Peyer's patch (tissue), 4 donors: ENCODE data around the gene MEGF10. TPM values are rescaled to one million over a fixed set of nuclear protein-coding genes. Genes with fewer than 3 reads are reported as not detected.
A peak's percentile ranks its signal among the peaks of the same experiment; 100 is the strongest.

Source experiments
- DNase-seq, 3 donors: peaks; one replicate each; pipeline ENCODE4 v3.0.0-alpha.2; 2017 to 2019
- H3K27ac ChIP-seq, 4 donors: fragments of 200-600 bp; sonication (generic); one replicate each; pipeline ENCODE4 v1.5.1; 2016 to 2019
- H3K27me3 ChIP-seq, 2 donors: fragments of 200-600 bp; sonication (generic); one replicate each; pipeline ENCODE4 v1.5.1; 2019
- H3K36me3 ChIP-seq, 3 donors: fragments of 200-600 bp; sonication (generic); one replicate each; pipeline ENCODE4 v1.5.1; 2016 to 2019
- H3K4me1 ChIP-seq, 4 donors: fragments of 200-600 bp; sonication (generic); one replicate each; pipeline ENCODE4 v1.5.1; 2016 to 2019
- H3K4me3 ChIP-seq, 4 donors: fragments of 200-600 bp; sonication (generic); 1 replicate in 3 of 4; 2 replicates in 1 of 4; pipeline ENCODE4 v1.5.1; 2016 to 2019; ENCODE audit warnings: mild to moderate bottlenecking in 1 of 4
- H3K9me3 ChIP-seq, 4 donors: fragments of 200-600 bp; sonication (generic); one replicate each; pipeline ENCODE4 v1.5.1; 2016 to 2019; ENCODE audit warnings: mild to moderate bottlenecking in 1 of 4
- POLR2A ChIP-seq, 2 donors: fragments of 450-650 bp; IDR thresholded peaks; one replicate each; pipeline ENCODE4 v1.5.1; 2017; ENCODE audit warnings: antibody characterized with exemption in 2 of 2, mild to moderate bottlenecking in 2 of 2, moderate library complexity in 2 of 2
- total RNA-seq, 4 donors: library from RNA; depleted of rRNA; stranded (reverse); fragments of >200 nt; gene quantifications; one replicate each; pipeline ENCODE4 v1.1.0, GENCODE V29; 2016
- TF ChIP-seq, protein P1 (sequence below), 6 experiments: fragments of 450-650 bp in 4 of 6; fragments of 200-600 bp in 2 of 6; sonication (generic) in 1 of 6; IDR thresholded peaks; one replicate each; pipeline ENCODE4 v1.5.1; 2017 to 2019; ENCODE audit warnings: antibody characterized with exemption in 6 of 6, mild to moderate bottlenecking in 3 of 6, moderate library complexity in 1 of 6

The MEGF10 gene
- total RNA-seq, 4 donors from 2014 or later = 0.13 to 2.5 (median 0.19) TPM; not detected in 1

DNA sequence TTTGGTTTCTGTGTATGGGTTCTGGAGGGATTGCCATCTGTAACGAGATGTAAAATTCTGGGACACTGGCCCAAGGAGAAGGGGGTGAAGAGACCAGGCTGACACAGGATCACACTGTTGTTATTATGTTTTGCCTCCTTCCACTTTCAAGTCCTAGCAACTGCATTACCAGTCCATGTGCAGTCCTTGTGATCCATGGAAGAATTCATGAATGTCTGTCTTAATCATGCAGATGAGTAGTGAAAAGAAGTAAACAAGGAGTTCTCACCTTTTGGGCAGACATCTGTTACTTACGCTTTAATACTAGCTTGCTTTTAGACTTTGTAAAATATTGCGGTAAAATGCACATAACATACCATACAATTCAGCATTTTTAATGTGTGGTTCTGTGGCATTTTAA is 18.3 kb downstream of the MEGF10 start:
- H3K36me3 ChIP-seq = no peaks in the 10 kb centered on the region
- H3K9me3 ChIP-seq = no peaks in the 10 kb centered on the region
- TF ChIP-seq POLR2A (IDR thresholded peaks at IDR 0.05) = no peak
- TF ChIP-seq, protein P1, sequence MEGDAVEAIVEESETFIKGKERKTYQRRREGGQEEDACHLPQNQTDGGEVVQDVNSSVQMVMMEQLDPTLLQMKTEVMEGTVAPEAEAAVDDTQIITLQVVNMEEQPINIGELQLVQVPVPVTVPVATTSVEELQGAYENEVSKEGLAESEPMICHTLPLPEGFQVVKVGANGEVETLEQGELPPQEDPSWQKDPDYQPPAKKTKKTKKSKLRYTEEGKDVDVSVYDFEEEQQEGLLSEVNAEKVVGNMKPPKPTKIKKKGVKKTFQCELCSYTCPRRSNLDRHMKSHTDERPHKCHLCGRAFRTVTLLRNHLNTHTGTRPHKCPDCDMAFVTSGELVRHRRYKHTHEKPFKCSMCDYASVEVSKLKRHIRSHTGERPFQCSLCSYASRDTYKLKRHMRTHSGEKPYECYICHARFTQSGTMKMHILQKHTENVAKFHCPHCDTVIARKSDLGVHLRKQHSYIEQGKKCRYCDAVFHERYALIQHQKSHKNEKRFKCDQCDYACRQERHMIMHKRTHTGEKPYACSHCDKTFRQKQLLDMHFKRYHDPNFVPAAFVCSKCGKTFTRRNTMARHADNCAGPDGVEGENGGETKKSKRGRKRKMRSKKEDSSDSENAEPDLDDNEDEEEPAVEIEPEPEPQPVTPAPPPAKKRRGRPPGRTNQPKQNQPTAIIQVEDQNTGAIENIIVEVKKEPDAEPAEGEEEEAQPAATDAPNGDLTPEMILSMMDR (IDR thresholded peaks at IDR 0.05) = no peak
- no peaks in the 10 kb centered on the region for H3K4me1 ChIP-seq
- no peak overlapping the region for H3K4me3 ChIP-seq
- H3K27me3 ChIP-seq = no peaks in the 10 kb centered on the region
- H3K27ac ChIP-seq = no peak overlapping the region
- DNase-seq = no peak

DNA sequence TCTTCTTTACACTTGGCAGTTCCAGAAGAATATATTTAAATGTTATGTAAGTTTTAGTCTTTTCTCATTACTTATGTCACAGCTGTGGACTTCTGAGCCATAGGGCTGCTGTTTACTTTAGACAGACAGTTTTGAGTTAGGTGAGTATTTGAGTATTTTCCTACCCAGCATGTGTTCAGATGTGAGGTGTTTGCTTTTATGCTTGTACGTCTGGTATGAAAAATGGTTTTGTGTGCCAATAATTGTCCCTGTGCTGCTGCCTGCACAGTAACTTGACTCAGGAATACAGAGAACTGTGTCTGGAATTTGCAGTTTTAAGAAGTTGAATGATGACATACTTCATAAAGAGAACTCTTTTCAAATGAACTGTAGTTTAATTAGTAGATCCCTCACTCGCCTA is 20.8 kb downstream of the MEGF10 start:
- no peaks in the 10 kb centered on the region for H3K36me3 ChIP-seq
- no peak for TF ChIP-seq POLR2A (IDR thresholded peaks at IDR 0.05)
- TF ChIP-seq, protein P1 (IDR thresholded peaks at IDR 0.05) = no peak
- H3K27me3 ChIP-seq = no peaks in the 10 kb centered on the region
- H3K4me1 ChIP-seq = no peaks in the 10 kb centered on the region
- no peak overlapping the region for H3K27ac ChIP-seq
- no peaks in the 10 kb centered on the region for H3K9me3 ChIP-seq
- no peak for DNase-seq
- H3K4me3 ChIP-seq = no peak overlapping the region

DNA sequence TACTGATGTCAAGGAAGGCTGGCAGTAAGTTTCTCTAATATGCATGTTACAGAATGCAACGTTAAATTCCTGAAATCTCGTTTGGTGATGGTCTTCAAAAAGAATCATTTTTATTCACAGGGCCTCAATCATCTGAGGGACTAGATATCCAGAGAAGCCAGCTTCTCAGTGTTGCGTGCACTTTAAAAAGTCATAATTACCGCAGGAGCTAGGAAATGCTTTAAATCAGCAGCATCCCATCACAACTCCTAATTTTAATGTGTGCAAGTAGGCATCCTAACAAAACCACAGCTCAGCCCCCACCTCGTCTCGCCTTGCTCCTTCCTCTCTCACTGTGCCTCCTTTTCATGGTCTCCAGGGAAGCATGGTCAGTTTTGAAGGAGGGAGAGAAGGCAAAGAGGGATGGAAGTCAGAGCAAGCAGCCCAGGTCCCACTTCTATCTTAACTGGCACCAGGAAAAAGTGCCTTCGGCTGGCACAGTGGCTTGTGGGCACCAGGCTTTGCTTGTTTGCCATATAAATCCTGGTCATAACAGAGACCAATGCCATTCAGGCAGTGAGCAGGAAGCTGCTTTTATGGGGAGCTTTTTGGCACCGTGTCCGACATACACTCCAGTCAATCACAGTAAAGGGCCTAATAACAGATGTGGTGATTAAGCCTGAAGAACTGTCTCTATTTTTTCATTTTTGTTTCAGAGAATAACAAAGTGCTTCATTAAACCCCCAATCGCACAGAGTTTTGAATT is 21.4 kb downstream of the MEGF10 start:
- Histone ChIP-seq H3K4me1 (no peaks in the 10 kb centered on the region), H3K9me3 (no peaks in the 10 kb centered on the region), H3K36me3 (no peaks in the 10 kb centered on the region), H3K27me3 (no peaks in the 10 kb centered on the region), H3K27ac (no peak overlapping the region), H3K4me3 (no peak overlapping the region)
- TF ChIP-seq, protein P1 (IDR thresholded peaks at IDR 0.05) = no peak
- DNase-seq = no peak

DNA sequence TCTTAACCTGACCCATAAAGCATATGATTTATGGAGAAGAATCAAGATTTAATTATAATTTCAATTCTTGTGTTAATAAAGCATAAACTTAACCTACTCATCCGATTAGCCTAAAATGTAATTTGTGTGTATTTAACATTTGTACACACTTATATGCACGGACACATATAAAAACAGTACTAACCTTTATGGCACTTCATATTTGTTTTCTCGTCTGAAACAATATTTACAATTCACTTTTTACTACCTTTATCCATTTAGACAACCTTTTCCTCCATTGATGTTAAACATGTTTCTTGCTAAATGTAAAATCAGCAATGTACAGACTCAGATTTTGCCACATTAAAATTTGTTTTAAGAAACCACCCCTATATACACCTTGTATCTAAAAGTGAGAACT is 22.8 kb downstream of the MEGF10 start:
- H3K27me3 ChIP-seq = no peaks in the 10 kb centered on the region
- no peak overlapping the region for H3K4me3 ChIP-seq

DNA sequence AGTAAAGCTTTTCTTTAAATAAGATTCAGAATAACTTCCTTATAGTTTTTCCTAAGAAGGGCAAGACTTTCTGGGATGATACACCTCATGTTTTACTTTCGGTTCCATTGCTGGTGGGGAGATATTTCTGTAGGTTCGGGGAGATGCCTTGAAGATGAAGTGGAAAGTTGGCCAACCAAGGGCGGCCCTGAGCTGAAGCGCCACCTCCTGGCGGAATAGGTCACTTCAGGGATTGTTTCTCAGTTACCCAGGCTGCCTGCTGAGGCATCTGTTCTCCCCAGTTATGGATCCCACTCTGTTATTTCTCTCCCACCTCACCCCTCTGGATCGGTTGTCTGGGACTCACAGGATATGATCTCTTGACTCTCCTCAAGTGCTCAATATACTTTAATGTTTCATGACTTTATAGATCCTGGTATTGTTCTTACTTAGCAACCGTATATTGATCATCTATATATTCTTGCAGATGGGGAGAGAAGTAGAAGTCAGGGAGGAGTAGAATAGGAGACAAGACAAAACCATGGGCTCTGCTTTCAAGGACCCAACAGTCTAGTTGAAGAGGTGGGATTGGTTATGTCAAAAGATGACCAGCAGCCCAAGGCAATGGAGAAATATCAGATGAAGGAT is 23.4 kb downstream of the MEGF10 start:
- no peaks in the 10 kb centered on the region for H3K4me1 ChIP-seq
- no peaks in the 10 kb centered on the region for H3K9me3 ChIP-seq
- no peaks in the 10 kb centered on the region for H3K36me3 ChIP-seq
- H3K4me3 ChIP-seq = no peak overlapping the region
- no peaks in the 10 kb centered on the region for H3K27me3 ChIP-seq
- no peak overlapping the region for H3K27ac ChIP-seq
- peak; percentile 62 to 85 (median 69) for DNase-seq
- no peak for TF ChIP-seq POLR2A (IDR thresholded peaks at IDR 0.05)
- TF ChIP-seq, protein P1 (IDR thresholded peaks at IDR 0.05) = peak; percentile 30 to 78 (median 57)

More for the DNA sequence above, 22.8 kb downstream of the MEGF10 start:
- TF ChIP-seq POLR2A (IDR thresholded peaks at IDR 0.05) = no peak
- TF ChIP-seq, protein P1 (IDR thresholded peaks at IDR 0.05) = no peak
- Histone ChIP-seq H3K4me1 (no peaks in the 10 kb centered on the region), H3K27ac (no peak overlapping the region), H3K36me3 (no peaks in the 10 kb centered on the region), H3K9me3 (no peaks in the 10 kb centered on the region)
- no peak for DNase-seq
